NCI-H1105 (cell line): Measurements from ENCODE around the gene FGFBP2.

Source experiments
- DNase-seq: peaks from one replicate; lab custom pipeline; 2025; lab: John Stamatoyannopoulos, UW

FGFBP2 gene

DNA sequence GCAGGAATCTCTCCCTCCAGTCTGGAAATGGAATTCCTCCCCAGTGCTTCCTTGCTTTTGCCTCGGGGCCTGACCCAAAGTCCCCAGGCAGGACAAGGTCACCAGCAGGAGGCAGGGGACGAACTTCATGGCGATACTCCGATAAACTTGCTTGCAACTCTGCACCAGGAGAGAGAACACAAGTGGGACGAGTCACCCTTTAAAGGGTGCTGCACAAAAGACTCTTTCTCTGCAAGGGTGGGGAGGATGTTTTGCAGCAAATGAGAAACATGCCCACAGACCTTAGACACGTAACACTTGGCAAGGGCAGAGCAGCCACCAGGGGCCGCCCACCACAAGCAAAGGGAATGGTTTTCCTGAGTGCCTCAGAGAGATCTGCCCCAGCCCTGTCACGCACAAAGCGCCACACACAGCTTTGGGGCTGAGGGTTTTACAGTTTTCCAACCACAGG lies at the start of gene FGFBP2:
TSS of gene FGFBP2 (minus strand) at position 175 of the 451 bp plus-strand sequence. CDS start at position 129, 46 bp downstream.
- DNase-seq, result no peak

- DNase-seq, result no peak
Measured at GRCh38 chr4:16011173-16011572, 48.2 kb upstream of the FGFBP2 start.

GRCh38 chr4:16009153-16009552 lies 46.2 kb upstream of the FGFBP2 start:
- DNase-seq, result no peak

DNA sequence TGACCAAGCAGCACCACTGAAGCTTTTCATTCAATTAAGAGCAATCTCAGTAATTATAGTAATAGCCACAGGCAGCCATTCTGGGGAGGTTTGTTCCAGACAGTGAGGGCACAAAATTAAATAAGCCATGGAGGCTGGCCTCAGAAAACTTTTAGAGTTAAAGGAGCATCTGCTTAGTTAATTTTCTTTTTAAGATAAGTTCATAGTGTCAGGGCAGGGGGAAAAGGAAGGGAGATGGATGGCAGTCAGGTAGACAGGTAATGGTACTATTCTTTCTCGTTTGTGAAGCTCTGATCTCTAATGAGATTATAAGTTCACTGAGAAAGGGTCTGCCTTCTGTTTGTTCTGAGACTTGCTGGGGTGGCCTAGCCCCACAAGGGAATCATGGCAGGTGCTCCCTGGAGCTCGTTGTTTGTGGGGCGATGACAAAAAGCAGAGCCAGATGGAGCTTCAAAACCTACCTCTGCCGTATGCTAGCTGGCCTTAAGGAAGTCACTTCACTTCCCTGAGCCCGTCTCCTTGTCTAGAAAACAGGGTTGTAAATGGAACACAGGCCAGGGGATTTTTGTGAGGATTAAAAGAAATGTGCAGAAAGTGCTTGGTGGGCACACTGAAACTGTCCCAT lies 44.6 kb upstream of the FGFBP2 start:
- DNase-seq, result no peak

GRCh38 chr4:16006771-16007446 lies 43.9 kb upstream of the FGFBP2 start:
- no peak for DNase-seq

DNA sequence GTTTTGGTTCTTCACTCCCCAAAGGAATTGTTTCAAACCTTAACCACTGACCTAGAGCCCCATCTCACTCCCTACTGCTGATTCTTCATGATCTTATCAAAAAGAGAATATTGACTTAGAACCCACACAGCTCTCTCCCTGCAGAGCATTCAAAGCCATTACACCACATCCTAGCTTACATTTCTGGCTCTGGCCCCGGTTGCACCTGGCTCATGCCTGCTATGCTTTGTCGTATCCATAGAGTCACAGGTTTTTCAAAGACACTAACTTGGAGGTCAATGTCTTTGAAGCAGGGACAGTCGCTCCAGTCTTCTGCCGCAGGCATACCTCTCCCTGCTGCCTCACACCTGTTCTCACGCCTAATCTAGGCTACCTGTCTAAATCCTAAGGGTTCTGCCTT lies 42.7 kb upstream of the FGFBP2 start:
- DNase-seq, result no peak

GRCh38 chr4:16001484-16001858 lies 38.5 kb upstream of the FGFBP2 start:
- peak; percentile 10 for DNase-seq

DNA sequence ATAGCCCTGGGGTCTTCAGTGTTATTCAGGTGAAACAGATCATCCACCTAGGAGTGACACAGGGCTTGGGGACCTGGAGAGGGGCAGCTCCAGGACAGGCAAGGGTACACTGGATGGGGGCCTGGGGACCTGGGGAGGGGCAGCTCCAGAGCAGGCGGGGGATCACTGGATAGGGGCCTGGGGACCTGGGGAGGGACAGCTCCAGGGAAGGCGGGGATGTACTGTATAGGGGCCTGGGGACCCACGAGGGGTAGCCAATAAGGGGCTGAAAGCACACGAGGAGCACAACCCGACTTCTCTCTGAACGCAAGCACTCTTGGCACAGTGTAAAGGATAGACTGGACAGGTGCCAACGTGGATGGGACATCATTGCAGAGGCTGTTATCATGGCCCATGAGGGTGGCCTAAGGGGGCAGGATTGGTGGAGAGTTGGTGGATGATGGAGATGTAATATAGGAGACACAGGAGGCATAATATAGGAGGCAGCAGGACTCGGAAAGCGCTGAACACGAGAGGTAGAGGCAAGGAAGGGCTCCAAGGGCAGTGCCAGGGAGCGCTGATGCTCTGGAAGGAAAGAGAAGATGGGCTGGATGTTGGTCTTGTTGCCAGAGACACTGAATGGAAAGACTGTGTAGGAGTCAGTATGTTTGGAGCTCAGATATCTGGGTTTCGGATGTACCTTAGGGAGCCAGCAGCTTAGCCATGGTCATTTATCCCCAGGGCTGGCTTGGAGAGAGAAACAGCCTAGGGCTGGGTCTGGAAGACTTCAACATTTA lies 37.9 kb upstream of the FGFBP2 start:
- no peak for DNase-seq

GRCh38 chr4:15996773-15997172 lies 33.8 kb upstream of the FGFBP2 start:
- no peak for DNase-seq

GRCh38 chr4:15995826-15996225 lies 32.9 kb upstream of the FGFBP2 start:
- DNase-seq, result no peak

DNA sequence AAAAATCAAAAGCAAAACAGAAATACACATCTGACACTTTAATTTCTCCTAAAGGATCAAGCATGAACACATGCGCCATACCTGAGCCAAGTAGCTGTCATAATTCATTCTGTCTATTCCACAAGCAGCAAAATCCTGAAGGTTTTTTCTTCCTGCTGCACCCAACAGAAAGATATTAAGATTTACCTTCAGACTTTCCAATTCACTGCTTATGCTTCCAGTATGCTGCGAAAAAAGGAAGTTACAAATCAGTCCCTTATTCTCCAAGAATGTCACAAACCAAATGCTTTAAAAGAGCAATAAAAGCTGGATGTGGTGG lies 29.2 kb upstream of the FGFBP2 start:
- DNase-seq, result no peak

DNA sequence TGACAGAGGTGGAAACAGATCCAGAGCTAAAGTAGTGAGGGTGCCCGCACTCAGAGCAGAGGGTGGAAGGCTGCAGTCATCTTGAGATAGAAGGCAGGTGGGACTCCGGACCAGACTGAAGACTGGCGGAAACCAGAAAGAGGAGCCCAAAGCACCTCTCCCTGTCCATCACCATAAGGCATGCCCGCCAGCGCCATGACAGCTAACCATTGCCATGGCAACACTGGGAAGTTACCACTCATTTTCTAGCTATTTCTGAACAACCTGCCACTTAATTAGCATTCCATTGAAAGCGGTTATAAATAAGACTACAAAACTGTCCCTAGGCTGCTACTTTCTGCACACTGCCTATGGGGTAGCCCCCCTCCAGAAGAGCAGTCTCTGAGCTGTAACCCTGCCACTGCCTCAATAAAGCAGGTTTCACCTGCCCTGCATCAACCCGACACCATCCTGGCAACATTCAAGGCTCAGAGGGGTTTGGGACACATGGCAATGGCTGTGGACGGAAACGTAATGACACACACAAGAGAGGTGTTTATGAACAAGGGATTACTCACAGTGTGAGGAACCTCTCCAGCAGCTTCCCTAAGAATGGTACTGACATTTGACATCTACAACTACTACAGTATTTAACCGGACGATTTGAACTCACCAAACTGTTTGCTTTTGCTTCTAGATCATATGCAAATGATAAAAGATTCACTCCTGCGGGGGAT lies 27.8 kb upstream of the FGFBP2 start:
- DNase-seq, result no peak

DNA sequence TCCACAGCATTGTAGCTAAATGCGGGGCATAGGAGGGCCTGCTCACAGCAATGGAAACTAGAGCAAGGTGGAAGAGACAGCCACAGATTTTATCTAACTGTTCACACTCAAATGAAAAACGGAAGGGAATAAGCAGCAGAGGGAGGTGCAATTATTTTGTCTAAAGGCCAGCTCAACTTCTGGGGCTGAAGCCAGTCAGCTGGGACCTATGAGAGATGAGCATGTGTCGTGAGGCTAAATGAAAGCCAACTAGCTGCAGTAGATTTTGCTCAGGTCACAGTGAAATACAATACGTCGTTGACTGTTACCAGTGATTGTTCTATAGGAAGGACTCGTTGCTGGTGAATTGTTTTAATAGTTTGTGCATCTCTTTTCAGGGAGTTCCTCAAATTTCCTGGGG lies 26.4 kb upstream of the FGFBP2 start:
- no peak for DNase-seq

DNA sequence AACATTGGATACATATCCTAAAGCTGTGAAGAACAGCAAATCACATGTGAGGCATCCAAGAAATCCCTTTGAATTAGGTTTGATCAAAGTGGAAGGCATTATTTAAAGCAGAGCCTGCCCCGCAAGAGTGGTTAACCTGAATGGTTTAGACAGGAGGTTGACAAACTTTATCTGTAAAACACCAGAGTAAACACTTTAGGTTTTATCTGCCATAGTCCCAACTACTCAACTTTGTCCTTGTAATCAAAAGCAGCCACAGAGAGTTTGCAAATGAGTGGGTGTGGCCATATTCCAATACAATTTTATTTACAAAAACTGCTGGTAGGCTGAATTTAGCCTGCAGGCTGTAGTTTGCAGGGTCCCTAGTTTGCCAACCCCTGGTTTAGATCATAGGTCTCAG lies 25.2 kb upstream of the FGFBP2 start:
- no peak for DNase-seq

- DNase-seq, result no peak
Measured at GRCh38 chr4:15986907-15987306, 23.9 kb upstream of the FGFBP2 start.

- no peak for DNase-seq
Measured at GRCh38 chr4:15983610-15984009, 20.6 kb upstream of the FGFBP2 start.

DNA sequence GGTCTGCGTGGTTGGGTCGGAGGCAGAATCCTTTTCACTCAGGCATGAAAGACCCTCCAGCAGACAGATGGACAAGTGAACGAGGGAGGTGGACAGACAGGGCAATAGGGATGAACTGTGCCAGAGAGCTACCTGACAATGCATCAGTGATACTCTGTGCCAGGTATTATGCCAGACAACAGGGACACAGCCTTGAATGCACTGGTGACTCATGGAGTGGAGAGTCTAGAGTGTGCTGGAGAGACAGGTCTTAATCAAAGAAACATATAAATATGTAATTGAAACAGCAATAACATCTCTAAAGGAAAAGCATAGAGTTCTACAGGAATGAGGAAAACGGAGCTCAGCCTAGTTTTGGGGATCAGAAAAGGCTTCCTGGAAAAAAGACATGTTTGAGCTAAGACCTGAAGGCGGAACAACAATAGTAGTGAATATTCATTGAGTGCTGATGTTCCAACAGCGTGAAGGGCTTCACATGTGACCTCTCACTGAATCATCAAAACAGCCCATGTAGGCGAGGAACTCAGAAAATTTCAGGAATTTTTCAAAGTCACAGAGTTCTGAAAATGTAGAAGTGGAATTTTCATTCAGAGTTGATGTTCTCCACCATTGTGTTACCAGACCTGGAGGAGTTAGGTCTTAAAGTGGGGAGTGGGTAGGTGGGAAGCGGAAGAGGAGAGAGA lies 20.0 kb upstream of the FGFBP2 start:
- no peak for DNase-seq

GRCh38 chr4:15976456-15977447 lies 13.8 kb upstream of the FGFBP2 start:
- DNase-seq, result no peak

- DNase-seq, result no peak
Measured at GRCh38 chr4:15971068-15971801, 8.3 kb upstream of the FGFBP2 start.
